Measurements from ENCODE around the gene TRPV5.

Gene TRPV5

DNA sequence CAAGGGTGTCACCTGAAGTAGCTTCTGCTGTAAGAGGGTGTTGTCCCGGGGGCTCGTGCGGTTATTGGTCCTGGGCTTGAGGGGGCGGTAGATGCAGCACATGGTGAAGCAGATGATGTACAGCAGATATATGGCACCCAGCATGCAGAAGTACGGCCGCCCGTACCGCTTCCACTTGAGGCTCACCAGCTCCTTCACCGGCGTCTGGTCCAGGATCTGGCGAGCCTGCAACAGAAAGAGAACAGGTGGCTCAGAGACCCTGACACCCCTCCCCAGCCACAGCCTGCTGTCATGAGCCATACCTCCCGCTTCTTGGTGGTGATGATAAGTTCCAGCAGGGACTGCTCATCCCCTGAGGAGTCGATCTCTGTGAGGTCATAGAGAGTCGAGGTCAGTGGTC lies 58.1 kb downstream of the TRPV5 start:
- DNase-seq (ENCODE audit: extremely low read depth, insufficient read length), result no peak
- no peaks in the 10 kb centered on the region for H3K36me3 ChIP-seq (ENCODE audit: control insufficient read depth, insufficient read depth, low read length)
- peaks cover 1% of the 10 kb centered on the region for H3K27me3 ChIP-seq (replicated peaks; ENCODE audit: control insufficient read depth, insufficient read depth, low read length)
- H3K4me3 ChIP-seq (replicated peaks; ENCODE audit: low read depth, low read length), result no peak overlapping the region
- TF ChIP-seq, protein P1, sequence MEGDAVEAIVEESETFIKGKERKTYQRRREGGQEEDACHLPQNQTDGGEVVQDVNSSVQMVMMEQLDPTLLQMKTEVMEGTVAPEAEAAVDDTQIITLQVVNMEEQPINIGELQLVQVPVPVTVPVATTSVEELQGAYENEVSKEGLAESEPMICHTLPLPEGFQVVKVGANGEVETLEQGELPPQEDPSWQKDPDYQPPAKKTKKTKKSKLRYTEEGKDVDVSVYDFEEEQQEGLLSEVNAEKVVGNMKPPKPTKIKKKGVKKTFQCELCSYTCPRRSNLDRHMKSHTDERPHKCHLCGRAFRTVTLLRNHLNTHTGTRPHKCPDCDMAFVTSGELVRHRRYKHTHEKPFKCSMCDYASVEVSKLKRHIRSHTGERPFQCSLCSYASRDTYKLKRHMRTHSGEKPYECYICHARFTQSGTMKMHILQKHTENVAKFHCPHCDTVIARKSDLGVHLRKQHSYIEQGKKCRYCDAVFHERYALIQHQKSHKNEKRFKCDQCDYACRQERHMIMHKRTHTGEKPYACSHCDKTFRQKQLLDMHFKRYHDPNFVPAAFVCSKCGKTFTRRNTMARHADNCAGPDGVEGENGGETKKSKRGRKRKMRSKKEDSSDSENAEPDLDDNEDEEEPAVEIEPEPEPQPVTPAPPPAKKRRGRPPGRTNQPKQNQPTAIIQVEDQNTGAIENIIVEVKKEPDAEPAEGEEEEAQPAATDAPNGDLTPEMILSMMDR (IDR thresholded peaks at IDR 0.05; ENCODE audit: insufficient read depth, low read length, poor library complexity, severe bottlenecking), result no peak

DNA sequence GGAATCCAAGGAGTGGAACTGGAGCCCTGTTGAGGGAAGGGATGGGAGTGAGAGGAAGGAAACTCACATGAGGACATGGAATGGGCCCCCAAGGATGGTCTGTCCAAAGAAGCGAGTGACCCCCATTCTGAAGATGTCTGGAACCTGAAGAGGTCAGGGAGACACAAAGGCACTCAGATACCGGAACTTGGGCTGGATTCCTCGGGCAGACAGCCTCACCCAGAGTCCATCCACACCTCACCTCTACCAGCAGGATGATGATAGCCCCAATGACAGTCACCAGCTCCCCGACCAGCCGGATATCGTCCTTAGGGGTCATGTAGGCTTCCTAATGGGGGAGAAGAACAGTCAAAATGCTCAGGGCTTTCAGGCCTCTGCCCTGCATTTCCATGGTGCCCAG lies 58.7 kb downstream of the TRPV5 start:
- Histone ChIP-seq H3K4me3 (replicated peaks; ENCODE audit: low read depth, low read length) (no peak overlapping the region), H3K36me3 (ENCODE audit: control insufficient read depth, insufficient read depth, low read length) (no peaks in the 10 kb centered on the region), H3K27me3 (replicated peaks; ENCODE audit: control insufficient read depth, insufficient read depth, low read length) (peaks cover 1% of the 10 kb centered on the region)
- no peak for DNase-seq (ENCODE audit: extremely low read depth, insufficient read length)
- TF ChIP-seq, protein P1 (IDR thresholded peaks at IDR 0.05; ENCODE audit: insufficient read depth, low read length, poor library complexity, severe bottlenecking), result no peak

DNA sequence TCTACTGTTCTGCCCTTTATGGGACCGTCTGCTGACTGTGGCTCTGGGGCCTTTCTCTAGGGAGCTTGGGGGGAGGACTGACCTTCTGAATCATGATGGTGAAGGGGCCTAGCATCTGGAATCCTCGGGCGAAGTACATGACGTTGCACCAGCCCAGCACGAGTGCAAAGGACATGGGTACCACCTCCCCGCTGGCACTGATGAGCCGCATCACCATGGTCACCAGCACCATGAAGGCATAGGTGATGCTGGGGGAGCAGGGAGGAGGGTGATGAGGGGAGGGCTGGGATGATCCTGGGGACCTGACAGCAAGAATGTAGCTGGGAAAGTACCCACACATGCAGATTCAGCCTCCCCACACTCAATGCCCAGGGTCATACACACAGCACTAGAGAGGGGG lies 59.1 kb downstream of the TRPV5 start:
- Histone ChIP-seq H3K27me3 (replicated peaks; ENCODE audit: control insufficient read depth, insufficient read depth, low read length) (peaks cover 1% of the 10 kb centered on the region), H3K36me3 (ENCODE audit: control insufficient read depth, insufficient read depth, low read length) (no peaks in the 10 kb centered on the region), H3K4me3 (replicated peaks; ENCODE audit: low read depth, low read length) (no peak overlapping the region)
- no peak for DNase-seq (ENCODE audit: extremely low read depth, insufficient read length)
- TF ChIP-seq, protein P1 (IDR thresholded peaks at IDR 0.05; ENCODE audit: insufficient read depth, low read length, poor library complexity, severe bottlenecking), result no peak

DNA sequence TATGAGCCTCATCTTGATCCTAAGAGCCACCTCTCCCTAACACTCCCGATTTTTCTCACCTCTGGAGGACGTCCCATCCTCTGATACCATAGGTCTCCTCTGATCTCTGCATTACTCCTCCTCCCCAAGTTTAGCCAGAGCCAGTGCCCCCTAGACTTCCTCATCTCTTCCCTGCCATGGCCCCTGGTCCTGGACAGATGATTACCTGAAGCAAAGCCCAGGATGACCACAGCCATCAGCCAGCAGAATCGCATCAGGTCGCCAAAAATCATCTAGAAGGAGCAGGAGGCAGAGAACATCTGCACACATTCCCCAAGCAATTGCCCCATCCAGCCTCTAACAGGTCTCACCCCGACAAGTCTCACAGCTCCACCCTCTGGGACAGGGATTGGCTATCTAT lies 59.7 kb downstream of the TRPV5 start:
- H3K36me3 ChIP-seq (ENCODE audit: control insufficient read depth, insufficient read depth, low read length), result no peaks in the 10 kb centered on the region
- no peak overlapping the region for H3K4me3 ChIP-seq (replicated peaks; ENCODE audit: low read depth, low read length)
- DNase-seq (ENCODE audit: extremely low read depth, insufficient read length), result no peak
- TF ChIP-seq, protein P1 (IDR thresholded peaks at IDR 0.05; ENCODE audit: insufficient read depth, low read length, poor library complexity, severe bottlenecking), result no peak
- H3K27me3 ChIP-seq (replicated peaks; ENCODE audit: control insufficient read depth, insufficient read depth, low read length), result peaks cover 1% of the 10 kb centered on the region

DNA sequence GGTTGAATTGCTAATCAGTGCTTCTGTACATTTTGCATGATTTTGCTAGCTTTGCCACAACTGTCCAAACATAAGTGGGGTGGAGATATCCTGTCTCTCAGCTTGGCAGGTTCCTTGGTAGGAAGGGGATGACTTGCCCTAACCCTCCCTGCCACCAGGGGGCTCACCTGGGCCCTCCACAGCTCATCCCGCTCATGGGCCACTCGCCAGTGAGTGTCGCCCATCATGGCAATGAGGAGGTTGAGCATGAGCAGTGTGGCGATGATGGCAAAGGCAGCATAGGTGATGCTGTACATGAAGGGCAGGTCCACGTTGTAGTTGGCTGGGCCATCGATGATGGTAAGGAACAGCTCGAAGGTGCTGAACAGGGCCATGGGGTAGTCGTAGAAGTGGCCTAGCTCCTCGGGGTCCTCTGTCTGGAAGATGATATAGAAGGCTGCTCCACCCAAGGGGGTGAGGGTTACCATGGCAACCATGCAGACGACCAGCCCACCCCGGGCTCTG lies 60.2 kb downstream of the TRPV5 start:
- TF ChIP-seq, protein P1 (IDR thresholded peaks at IDR 0.05; ENCODE audit: insufficient read depth, low read length, poor library complexity, severe bottlenecking), result peak; percentile 91
- no peaks in the 10 kb centered on the region for H3K36me3 ChIP-seq (ENCODE audit: control insufficient read depth, insufficient read depth, low read length)
- DNase-seq (ENCODE audit: extremely low read depth, insufficient read length), result no peak
- H3K27me3 ChIP-seq (replicated peaks; ENCODE audit: control insufficient read depth, insufficient read depth, low read length), result peaks cover 1% of the 10 kb centered on the region
- H3K4me3 ChIP-seq (replicated peaks; ENCODE audit: low read depth, low read length), result no peak overlapping the region

DNA sequence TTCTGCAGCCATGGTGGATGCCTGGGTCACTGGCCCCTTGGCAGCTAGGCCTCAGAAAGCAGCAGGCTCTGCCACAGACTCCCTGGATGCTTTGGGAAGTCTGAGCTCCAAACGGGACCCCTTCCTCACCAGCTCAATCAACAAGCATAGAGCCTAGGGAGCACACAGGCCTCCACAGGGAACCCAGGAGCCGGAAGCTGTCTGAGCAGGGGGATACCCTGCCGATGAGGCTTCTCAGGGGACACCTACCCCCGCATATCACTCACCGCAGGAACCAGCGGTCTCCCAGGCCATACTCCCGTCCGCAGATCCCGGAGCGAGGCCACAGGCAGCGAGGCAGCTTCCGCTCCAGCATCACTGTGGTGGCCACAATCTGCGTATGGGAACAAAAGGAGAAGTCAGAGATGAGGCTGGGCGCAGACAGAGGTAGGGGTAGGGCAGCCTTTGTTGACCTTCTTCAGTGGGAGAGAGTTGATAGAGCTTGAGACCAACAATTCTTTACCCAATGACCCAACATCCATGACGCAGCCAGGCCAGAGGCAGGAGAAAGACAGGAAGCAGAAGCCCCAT lies 61.4 kb downstream of the TRPV5 start:
- no peak for DNase-seq (ENCODE audit: extremely low read depth, insufficient read length)
- Histone ChIP-seq H3K36me3 (ENCODE audit: control insufficient read depth, insufficient read depth, low read length) (no peaks in the 10 kb centered on the region), H3K4me3 (replicated peaks; ENCODE audit: low read depth, low read length) (no peak overlapping the region), H3K27me3 (replicated peaks; ENCODE audit: control insufficient read depth, insufficient read depth, low read length) (peaks cover 1% of the 10 kb centered on the region; the same call in 1 of the 2 replicates)
- TF ChIP-seq, protein P1 (IDR thresholded peaks at IDR 0.05; ENCODE audit: insufficient read depth, low read length, poor library complexity, severe bottlenecking), result no peak

Data from GM06990 (cell line).